SHP77 (cell line): ENCODE results near the gene SCN2A.
"Not testable (repeated sequence)": the region's sequence is repeated elsewhere in the genome, so short reads cannot be mapped to it uniquely, and the experiment has no call there.

Experiments used
- DNase-seq, 2 experiments: peaks; one replicate each; lab custom pipeline; 2025; lab: John Stamatoyannopoulos, UW

SCN2A gene

GRCh38 chr2:165328272-165328671, 89.1 kb downstream of the SCN2A start:
- DNase-seq, result no peak

GRCh38 chr2:165344276-165344675, 105.1 kb downstream of the SCN2A start:
- not testable (repeated sequence) for DNase-seq

GRCh38 chr2:165348441-165348840, 109.2 kb downstream of the SCN2A start:
- DNase-seq, result no peak

GRCh38 chr2:165349181-165349580, 110.0 kb downstream of the SCN2A start:
- DNase-seq, result no peak

- DNase-seq, result no peak
Measured at GRCh38 chr2:165357758-165358157, 118.5 kb downstream of the SCN2A start.

GRCh38 chr2:165361514-165361913, 122.3 kb downstream of the SCN2A start:
- no peak for DNase-seq

- DNase-seq, result no peak
Measured at GRCh38 chr2:165369131-165369897, 130.1 kb downstream of the SCN2A start.

GRCh38 chr2:165369898-165370296, 130.7 kb downstream of the SCN2A start:
- DNase-seq, result no peak

GRCh38 chr2:165371356-165371755, 132.1 kb downstream of the SCN2A start:
- peak; percentile 82 to 83 for DNase-seq

GRCh38 chr2:165373278-165374010, 134.2 kb downstream of the SCN2A start:
- DNase-seq, result no peak

GRCh38 chr2:165376571-165376975, 137.4 kb downstream of the SCN2A start:
- DNase-seq, result no peak

- no peak for DNase-seq
Measured at GRCh38 chr2:165382362-165382761, 143.1 kb downstream of the SCN2A start.

- no peak for DNase-seq
Measured at GRCh38 chr2:165390875-165391274, 151.7 kb downstream of the SCN2A start.

- DNase-seq, result no peak
Measured at GRCh38 chr2:165391791-165392190, 152.6 kb downstream of the SCN2A start.

- DNase-seq, result not testable (repeated sequence)
Measured at GRCh38 chr2:165398603-165399002, 159.4 kb downstream of the SCN2A start.

- DNase-seq, result peak; percentile 47
Measured at GRCh38 chr2:165401285-165401852, 162.2 kb downstream of the SCN2A start.

- no peak for DNase-seq
Measured at GRCh38 chr2:165402162-165402561, 162.9 kb downstream of the SCN2A start.

GRCh38 chr2:165406173-165406572, 167.0 kb downstream of the SCN2A start:
- no peak for DNase-seq

GRCh38 chr2:165407466-165407865, 168.3 kb downstream of the SCN2A start:
- DNase-seq, result no peak

- peak; percentile 35 to 63 for DNase-seq
Measured at GRCh38 chr2:165408186-165408585, 169.0 kb downstream of the SCN2A start.

- DNase-seq, result no peak
Measured at GRCh38 chr2:165410276-165410675, 171.1 kb downstream of the SCN2A start.

GRCh38 chr2:165414187-165414586, 175.0 kb downstream of the SCN2A start:
- DNase-seq, result no peak

- DNase-seq, result no peak
Measured at GRCh38 chr2:165417009-165417408, 177.8 kb downstream of the SCN2A start.
